Peyer's patch (tissue), 4 donors: ENCODE data around the gene RPGRIP1L. TPM values are rescaled to one million over a fixed set of nuclear protein-coding genes. Genes with fewer than 3 reads are reported as not detected.

Source experiments
- DNase-seq, 3 donors: peaks; one replicate each; pipeline ENCODE4 v3.0.0-alpha.2; 2017 to 2019
- H3K27ac ChIP-seq, 4 donors: fragments of 200-600 bp; sonication (generic); one replicate each; pipeline ENCODE4 v1.5.1; 2016 to 2019
- H3K27me3 ChIP-seq, 2 donors: fragments of 200-600 bp; sonication (generic); one replicate each; pipeline ENCODE4 v1.5.1; 2019
- H3K36me3 ChIP-seq, 3 donors: fragments of 200-600 bp; sonication (generic); one replicate each; pipeline ENCODE4 v1.5.1; 2016 to 2019
- H3K4me1 ChIP-seq, 4 donors: fragments of 200-600 bp; sonication (generic); one replicate each; pipeline ENCODE4 v1.5.1; 2016 to 2019
- H3K4me3 ChIP-seq, 4 donors: fragments of 200-600 bp; sonication (generic); 1 replicate in 3 of 4; 2 replicates in 1 of 4; pipeline ENCODE4 v1.5.1; 2016 to 2019; ENCODE audit warnings: mild to moderate bottlenecking in 1 of 4
- H3K9me3 ChIP-seq, 4 donors: fragments of 200-600 bp; sonication (generic); one replicate each; pipeline ENCODE4 v1.5.1; 2016 to 2019; ENCODE audit warnings: mild to moderate bottlenecking in 1 of 4
- POLR2A ChIP-seq, 2 donors: fragments of 450-650 bp; IDR thresholded peaks; one replicate each; pipeline ENCODE4 v1.5.1; 2017; ENCODE audit warnings: antibody characterized with exemption in 2 of 2, mild to moderate bottlenecking in 2 of 2, moderate library complexity in 2 of 2
- total RNA-seq, 4 donors: library from RNA; depleted of rRNA; stranded (reverse); fragments of >200 nt; gene quantifications; one replicate each; pipeline ENCODE4 v1.1.0, GENCODE V29; 2016
- TF ChIP-seq, protein P1 (sequence below), 6 experiments: fragments of 450-650 bp in 4 of 6; fragments of 200-600 bp in 2 of 6; sonication (generic) in 1 of 6; IDR thresholded peaks; one replicate each; pipeline ENCODE4 v1.5.1; 2017 to 2019; ENCODE audit warnings: antibody characterized with exemption in 6 of 6, mild to moderate bottlenecking in 3 of 6, moderate library complexity in 1 of 6

Gene RPGRIP1L
- total RNA-seq, 4 donors from 2014 or later: 1.1 to 9.1 (median 3.3) TPM

DNA sequence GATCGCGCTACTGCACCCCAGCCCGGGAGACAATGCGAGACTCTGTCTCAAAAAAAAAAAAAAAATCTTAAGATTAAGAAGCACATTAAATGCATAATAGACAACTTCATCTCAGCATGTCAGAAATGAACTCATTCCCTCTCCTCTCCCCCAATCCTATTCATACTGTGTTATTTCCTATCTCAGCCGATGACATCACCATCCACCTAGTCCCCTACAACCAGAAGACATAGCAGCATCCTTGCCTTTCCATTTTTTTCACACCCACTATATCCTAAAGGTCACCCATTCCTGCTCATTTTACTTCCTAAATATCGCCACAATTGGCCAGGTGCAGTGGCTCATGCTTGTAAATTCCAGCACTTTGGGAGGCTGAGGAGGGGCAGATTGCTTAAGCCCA is 81.3 kb downstream of the RPGRIP1L start:
- TF ChIP-seq, protein P1, sequence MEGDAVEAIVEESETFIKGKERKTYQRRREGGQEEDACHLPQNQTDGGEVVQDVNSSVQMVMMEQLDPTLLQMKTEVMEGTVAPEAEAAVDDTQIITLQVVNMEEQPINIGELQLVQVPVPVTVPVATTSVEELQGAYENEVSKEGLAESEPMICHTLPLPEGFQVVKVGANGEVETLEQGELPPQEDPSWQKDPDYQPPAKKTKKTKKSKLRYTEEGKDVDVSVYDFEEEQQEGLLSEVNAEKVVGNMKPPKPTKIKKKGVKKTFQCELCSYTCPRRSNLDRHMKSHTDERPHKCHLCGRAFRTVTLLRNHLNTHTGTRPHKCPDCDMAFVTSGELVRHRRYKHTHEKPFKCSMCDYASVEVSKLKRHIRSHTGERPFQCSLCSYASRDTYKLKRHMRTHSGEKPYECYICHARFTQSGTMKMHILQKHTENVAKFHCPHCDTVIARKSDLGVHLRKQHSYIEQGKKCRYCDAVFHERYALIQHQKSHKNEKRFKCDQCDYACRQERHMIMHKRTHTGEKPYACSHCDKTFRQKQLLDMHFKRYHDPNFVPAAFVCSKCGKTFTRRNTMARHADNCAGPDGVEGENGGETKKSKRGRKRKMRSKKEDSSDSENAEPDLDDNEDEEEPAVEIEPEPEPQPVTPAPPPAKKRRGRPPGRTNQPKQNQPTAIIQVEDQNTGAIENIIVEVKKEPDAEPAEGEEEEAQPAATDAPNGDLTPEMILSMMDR (IDR thresholded peaks at IDR 0.05): no peak
- no peak for TF ChIP-seq POLR2A (IDR thresholded peaks at IDR 0.05)
- Histone ChIP-seq H3K27me3 (no peaks in the 10 kb centered on the region), H3K4me3 (no peak overlapping the region), H3K9me3 (no peaks in the 10 kb centered on the region), H3K36me3 (no peaks in the 10 kb centered on the region), H3K4me1 (no peaks in the 10 kb centered on the region), H3K27ac (no peak overlapping the region)
- DNase-seq: no peak

DNA sequence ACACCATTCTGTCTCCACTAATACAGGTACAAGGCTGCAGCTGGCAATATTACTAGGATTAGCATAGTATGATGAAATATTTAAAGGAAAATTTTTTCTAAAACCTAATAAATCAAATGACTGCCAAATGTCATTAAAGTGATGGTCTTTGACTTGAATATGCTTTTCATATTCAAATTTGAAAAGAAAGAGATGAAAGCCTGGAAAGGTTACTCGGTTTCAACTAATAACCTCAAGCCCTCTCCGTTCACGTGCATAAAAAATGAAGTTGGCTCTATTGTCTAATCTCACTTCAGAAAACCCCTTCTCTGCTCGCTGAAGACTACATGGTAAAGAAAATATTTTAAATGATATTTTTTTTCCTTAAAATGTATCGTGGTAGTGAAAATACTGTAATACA is 83.2 kb downstream of the RPGRIP1L start:
- H3K27ac ChIP-seq: no peak overlapping the region
- TF ChIP-seq POLR2A (IDR thresholded peaks at IDR 0.05): no peak
- TF ChIP-seq, protein P1 (IDR thresholded peaks at IDR 0.05): no peak
- no peaks in the 10 kb centered on the region for H3K9me3 ChIP-seq
- no peak for DNase-seq
- no peak overlapping the region for H3K4me3 ChIP-seq
- H3K4me1 ChIP-seq: no peaks in the 10 kb centered on the region
- no peaks in the 10 kb centered on the region for H3K36me3 ChIP-seq
- H3K27me3 ChIP-seq: no peaks in the 10 kb centered on the region

DNA sequence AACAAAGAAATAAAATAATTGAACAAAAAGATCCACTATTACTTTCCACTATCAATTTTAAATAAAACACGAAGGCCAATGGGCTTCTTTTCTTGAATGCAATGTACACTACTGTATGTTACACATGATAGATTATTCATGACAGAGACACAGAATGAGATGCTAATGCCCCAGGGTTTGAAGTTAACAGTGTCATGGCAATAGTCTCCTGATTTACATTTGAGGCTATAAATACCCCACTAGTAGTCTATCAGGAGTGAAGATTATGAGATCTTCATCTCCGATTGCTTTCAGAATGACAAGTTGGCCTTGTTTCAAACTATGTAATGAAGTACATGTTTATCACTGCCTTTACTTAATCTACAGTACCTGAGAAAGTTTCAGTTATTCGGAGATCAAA is 84.4 kb downstream of the RPGRIP1L start:
- no peaks in the 10 kb centered on the region for H3K27me3 ChIP-seq
- H3K36me3 ChIP-seq: no peaks in the 10 kb centered on the region
- H3K9me3 ChIP-seq: no peaks in the 10 kb centered on the region
- no peaks in the 10 kb centered on the region for H3K4me1 ChIP-seq
- TF ChIP-seq, protein P1 (IDR thresholded peaks at IDR 0.05): no peak
- DNase-seq: no peak
- H3K4me3 ChIP-seq: no peak overlapping the region
- H3K27ac ChIP-seq: no peak overlapping the region

DNA sequence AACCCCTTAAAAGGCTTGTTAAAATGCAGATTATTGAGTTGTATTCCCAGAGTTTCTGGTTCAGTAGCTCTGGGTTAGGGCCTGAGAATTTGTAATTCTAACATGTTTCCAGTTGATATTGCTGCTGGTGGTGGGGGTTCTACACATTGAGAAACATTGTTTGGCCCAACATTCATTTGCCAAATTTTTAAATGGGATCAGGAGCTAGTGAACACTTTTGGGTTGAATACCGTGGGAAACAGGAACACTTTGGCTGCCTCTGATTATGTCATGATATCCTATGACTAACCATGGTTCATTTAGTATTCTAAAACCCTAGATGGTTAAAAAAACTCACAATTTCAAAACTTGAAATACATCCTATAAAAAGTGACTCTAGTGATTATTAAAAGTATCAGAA is 89.3 kb downstream of the RPGRIP1L start:
- no peaks in the 10 kb centered on the region for H3K9me3 ChIP-seq
- no peak for DNase-seq
- no peaks in the 10 kb centered on the region for H3K27me3 ChIP-seq
- no peaks in the 10 kb centered on the region for H3K36me3 ChIP-seq
- H3K27ac ChIP-seq: no peak overlapping the region
- TF ChIP-seq, protein P1 (IDR thresholded peaks at IDR 0.05): no peak
- TF ChIP-seq POLR2A (IDR thresholded peaks at IDR 0.05): no peak
- H3K4me1 ChIP-seq: no peaks in the 10 kb centered on the region
- no peak overlapping the region for H3K4me3 ChIP-seq

DNA sequence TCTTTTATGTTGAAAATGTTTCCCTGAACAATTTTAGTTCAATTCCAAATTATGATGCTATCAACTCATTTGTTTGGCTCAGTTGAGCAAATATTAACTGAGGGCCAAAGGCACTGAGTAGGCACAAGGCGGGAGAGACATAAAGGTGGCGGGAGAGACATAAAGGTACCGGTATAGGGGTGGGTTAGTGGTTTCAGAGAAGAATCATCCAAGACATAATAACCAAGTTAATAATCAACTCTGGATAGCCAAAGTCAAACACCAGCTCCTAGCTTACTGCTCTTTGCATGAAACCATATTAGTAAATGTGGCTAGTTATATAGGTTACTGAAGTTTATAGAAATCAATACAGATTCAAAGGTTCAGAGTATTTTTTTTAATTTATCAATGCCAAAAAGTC is 91.7 kb downstream of the RPGRIP1L start:
- no peak overlapping the region for H3K27ac ChIP-seq
- H3K9me3 ChIP-seq: no peaks in the 10 kb centered on the region
- no peaks in the 10 kb centered on the region for H3K36me3 ChIP-seq
- DNase-seq: no peak
- TF ChIP-seq POLR2A (IDR thresholded peaks at IDR 0.05): no peak
- TF ChIP-seq, protein P1 (IDR thresholded peaks at IDR 0.05): no peak
- H3K4me3 ChIP-seq: no peak overlapping the region
- H3K27me3 ChIP-seq: no peaks in the 10 kb centered on the region
- no peaks in the 10 kb centered on the region for H3K4me1 ChIP-seq

DNA sequence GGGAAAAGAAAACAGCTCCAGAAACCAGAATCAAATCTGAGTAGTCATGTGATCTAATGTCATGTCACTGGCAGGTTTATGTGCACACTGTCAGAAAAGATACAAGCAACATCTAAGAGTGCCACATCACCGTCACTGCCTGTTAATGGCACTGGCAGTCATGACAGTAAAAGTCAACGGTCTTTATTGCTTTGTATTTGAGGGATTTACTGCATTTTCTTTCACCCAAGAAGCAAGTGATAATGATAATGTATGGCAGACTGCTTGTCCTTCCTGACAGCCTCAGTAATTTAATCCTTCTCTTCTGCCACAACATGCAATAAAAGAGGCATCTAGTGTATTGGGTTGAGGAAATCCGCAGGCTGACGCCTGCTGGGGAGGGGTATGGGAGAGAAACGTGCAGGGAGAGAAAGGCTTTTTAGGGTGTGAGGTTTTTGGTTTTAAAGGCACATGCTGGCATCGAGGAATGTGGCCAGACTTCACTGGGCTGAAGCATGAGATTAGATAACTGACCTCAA is 92.4 kb downstream of the RPGRIP1L start:
- Histone ChIP-seq H3K4me3 (no peak overlapping the region), H3K4me1 (no peaks in the 10 kb centered on the region), H3K36me3 (no peaks in the 10 kb centered on the region), H3K27me3 (no peaks in the 10 kb centered on the region), H3K9me3 (no peaks in the 10 kb centered on the region), H3K27ac (no peak overlapping the region)
- TF ChIP-seq POLR2A (IDR thresholded peaks at IDR 0.05): no peak
- TF ChIP-seq, protein P1 (IDR thresholded peaks at IDR 0.05): no peak
- DNase-seq: no peak
